ENCODE measurements around the gene WNK2. TPM values are rescaled to one million over a fixed set of nuclear protein-coding genes. Genes with fewer than 3 reads are reported as not detected.

WNK2 gene
- total and polyA plus RNA-seq, 2 donors (not counting 3 experiments of a cell fraction or from before 2014, with no cell fraction given): not detected

DNA sequence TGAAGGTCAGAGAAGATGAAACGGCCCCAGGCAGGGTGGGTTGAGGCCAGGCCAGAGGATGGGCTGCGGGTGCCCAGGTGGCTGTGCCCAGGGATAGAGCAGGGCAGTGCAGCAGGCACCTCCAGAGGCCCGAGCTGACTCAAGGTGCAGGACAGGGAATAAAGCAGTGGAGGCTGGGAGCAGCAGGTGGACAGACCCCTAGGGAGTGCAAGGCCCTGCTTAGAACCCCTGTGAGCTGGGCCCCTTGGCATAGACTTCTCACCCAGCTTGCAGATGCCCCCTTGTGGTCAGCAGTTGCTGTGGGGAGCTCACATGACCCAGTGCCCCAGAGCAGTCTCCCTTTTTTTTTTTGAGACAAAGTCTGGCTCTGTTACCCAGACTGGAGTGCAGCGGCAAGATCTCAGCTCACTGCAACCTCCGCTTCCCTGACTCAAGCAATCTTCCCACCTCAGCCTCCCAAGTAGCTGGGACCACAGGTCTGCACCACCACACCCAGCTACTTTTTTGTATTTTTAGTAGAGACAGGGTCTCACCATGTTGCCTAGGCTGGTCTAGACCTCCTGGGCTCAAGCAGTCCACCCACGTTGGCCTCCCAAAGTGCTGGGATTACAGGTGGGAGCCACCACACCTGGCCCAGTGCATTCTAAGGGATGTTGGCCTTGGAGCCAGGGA, 118.8 kb downstream of the WNK2 start:
- H3K79me2 ChIP-seq (ENCODE audit: control insufficient read depth, insufficient read depth, low read length): no peaks in the 10 kb centered on the region
- no peaks in the 10 kb centered on the region for H3K4me1 ChIP-seq (ENCODE audit: control insufficient read depth, extremely low read depth, insufficient read depth, low read length)
- no peaks in the 10 kb centered on the region for H3K9me1 ChIP-seq (replicated peaks; ENCODE audit: control insufficient read depth, extremely low read depth, insufficient read depth, low read length)
- H3K4me3 ChIP-seq (replicated peaks in 1 of 3; ENCODE audit: insufficient read depth in 1 of 3, low read depth in 1 of 3, low read length in 3 of 3): no peak overlapping the region
- ChIA-PET POLR2A (no interaction called here), CTCF (interaction anchor here (0.6 to 3.2 kb wide), 31 partner anchors 9 to 974 kb away, joined by 3 to 81 read pairs (median 4); partner anchors contain the start of genes CARD19 and NINJ1)
- dilution Hi-C loops (cut with MboI; ENCODE audit: extremely low pct_ligation_motif_present, low sequenced_read_pairs) (no loop called here), intact Hi-C loops (cut with micrococcal nuclease) (loop anchor here (1.0 kb wide), 2 partner anchors 142 to 193 kb away; no protein-coding TSS in a partner anchor)
- no peaks in the 10 kb centered on the region for H3K9me3 ChIP-seq (replicated peaks; ENCODE audit: control insufficient read depth, insufficient read depth, low read length)
- no peaks in the 10 kb centered on the region for H3K36me3 ChIP-seq (ENCODE audit: control insufficient read depth in 2 of 2, extremely low read depth in 1 of 2, insufficient read depth in 2 of 2, low read length in 2 of 2)
- H3K27ac ChIP-seq (ENCODE audit: insufficient read depth, low read depth, low read length): no peak overlapping the region
- no TSS peak for BruUV-seq (replicated peaks)
- TF ChIP-seq, protein P1, sequence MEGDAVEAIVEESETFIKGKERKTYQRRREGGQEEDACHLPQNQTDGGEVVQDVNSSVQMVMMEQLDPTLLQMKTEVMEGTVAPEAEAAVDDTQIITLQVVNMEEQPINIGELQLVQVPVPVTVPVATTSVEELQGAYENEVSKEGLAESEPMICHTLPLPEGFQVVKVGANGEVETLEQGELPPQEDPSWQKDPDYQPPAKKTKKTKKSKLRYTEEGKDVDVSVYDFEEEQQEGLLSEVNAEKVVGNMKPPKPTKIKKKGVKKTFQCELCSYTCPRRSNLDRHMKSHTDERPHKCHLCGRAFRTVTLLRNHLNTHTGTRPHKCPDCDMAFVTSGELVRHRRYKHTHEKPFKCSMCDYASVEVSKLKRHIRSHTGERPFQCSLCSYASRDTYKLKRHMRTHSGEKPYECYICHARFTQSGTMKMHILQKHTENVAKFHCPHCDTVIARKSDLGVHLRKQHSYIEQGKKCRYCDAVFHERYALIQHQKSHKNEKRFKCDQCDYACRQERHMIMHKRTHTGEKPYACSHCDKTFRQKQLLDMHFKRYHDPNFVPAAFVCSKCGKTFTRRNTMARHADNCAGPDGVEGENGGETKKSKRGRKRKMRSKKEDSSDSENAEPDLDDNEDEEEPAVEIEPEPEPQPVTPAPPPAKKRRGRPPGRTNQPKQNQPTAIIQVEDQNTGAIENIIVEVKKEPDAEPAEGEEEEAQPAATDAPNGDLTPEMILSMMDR (IDR thresholded peaks at IDR 0.05; ENCODE audit: extremely low read depth in 1 of 2, insufficient read depth in 1 of 2, low read depth in 1 of 2, low read length in 2 of 2): peak; percentile 53 to 82
- TF ChIP-seq FOS (IDR thresholded peaks at IDR 0.05; ENCODE audit: borderline replicate concordance, insufficient read depth, low read length): no peak
- H3K4me2 ChIP-seq (ENCODE audit: insufficient read depth, low read length): no peak overlapping the region
- no peak overlapping the region for H3K9ac ChIP-seq (replicated peaks; ENCODE audit: extremely low read depth, insufficient read depth, low read length)
- no peaks in the 10 kb centered on the region for H3K27me3 ChIP-seq (ENCODE audit: control insufficient read depth in 2 of 2, insufficient read depth in 2 of 2, low read length in 2 of 2)
- H2AFZ ChIP-seq (ENCODE audit: low read depth, low read length): no peak overlapping the region
- H4K20me1 ChIP-seq (replicated peaks; ENCODE audit: control insufficient read depth, extremely low read depth, insufficient read depth, low read length): no peaks in the 10 kb centered on the region
- FAIRE-seq (no peak), DNase-seq (ENCODE audit: low read depth, low spot score) (peak; percentile 44)

DNA sequence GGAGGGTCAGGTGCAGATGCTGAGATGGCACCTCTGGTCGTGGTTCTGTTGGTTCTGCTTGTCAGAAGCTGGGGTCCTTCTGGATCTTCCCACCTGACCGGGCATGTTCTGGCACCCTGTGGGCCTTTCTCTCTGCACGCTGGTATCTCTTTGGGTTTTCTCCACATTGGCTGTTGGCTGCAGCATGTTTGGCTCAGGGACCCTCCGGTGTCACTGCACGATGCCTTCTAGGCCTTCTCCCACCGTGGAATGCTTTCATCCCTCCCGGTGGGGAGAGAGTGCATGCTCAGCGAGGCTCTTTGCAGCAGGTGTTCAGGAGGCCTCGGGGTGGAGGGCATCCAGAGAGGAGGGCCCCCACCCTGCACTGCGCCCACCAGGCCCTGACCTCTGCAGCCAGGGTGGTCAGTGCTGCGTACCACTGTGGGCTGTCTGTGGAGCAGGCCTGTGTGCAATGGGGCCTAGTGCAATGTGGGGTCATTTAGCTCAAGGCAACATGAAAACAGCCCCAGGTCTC, 119.4 kb downstream of the WNK2 start:
- Histone ChIP-seq H3K4me3 (replicated peaks in 1 of 3; ENCODE audit: insufficient read depth in 1 of 3, low read depth in 1 of 3, low read length in 3 of 3) (no peak overlapping the region), H3K4me2 (ENCODE audit: insufficient read depth, low read length) (no peak overlapping the region), H3K9me3 (replicated peaks; ENCODE audit: control insufficient read depth, insufficient read depth, low read length) (no peaks in the 10 kb centered on the region), H3K27me3 (ENCODE audit: control insufficient read depth in 2 of 2, insufficient read depth in 2 of 2, low read length in 2 of 2) (no peaks in the 10 kb centered on the region), H3K9ac (replicated peaks; ENCODE audit: extremely low read depth, insufficient read depth, low read length) (no peak overlapping the region), H4K20me1 (replicated peaks; ENCODE audit: control insufficient read depth, extremely low read depth, insufficient read depth, low read length) (no peaks in the 10 kb centered on the region), H2AFZ (ENCODE audit: low read depth, low read length) (no peak overlapping the region), H3K4me1 (ENCODE audit: control insufficient read depth, extremely low read depth, insufficient read depth, low read length) (no peaks in the 10 kb centered on the region), H3K27ac (ENCODE audit: insufficient read depth, low read depth, low read length) (no peak overlapping the region), H3K36me3 (ENCODE audit: control insufficient read depth in 2 of 2, extremely low read depth in 1 of 2, insufficient read depth in 2 of 2, low read length in 2 of 2) (no peaks in the 10 kb centered on the region), H3K9me1 (replicated peaks; ENCODE audit: control insufficient read depth, extremely low read depth, insufficient read depth, low read length) (no peaks in the 10 kb centered on the region), H3K79me2 (ENCODE audit: control insufficient read depth, insufficient read depth, low read length) (no peaks in the 10 kb centered on the region)
- no TSS peak for BruUV-seq (replicated peaks)
- intact Hi-C loops (cut with micrococcal nuclease): no loop called here
- POLR2A ChIA-PET: no interaction called here
- no peak for DNase-seq (ENCODE audit: low read depth, low spot score)
- dilution Hi-C loops (cut with MboI; ENCODE audit: extremely low pct_ligation_motif_present, low sequenced_read_pairs): no loop called here
- TF ChIP-seq POLR2A (IDR thresholded peaks at IDR 0.05; ENCODE audit: low read depth, low read length) (no peak), POLR2AphosphoS5 (IDR thresholded peaks at IDR 0.05; ENCODE audit: insufficient read depth, low read depth, low read length) (no peak), JUN (IDR thresholded peaks at IDR 0.05; ENCODE audit: borderline replicate concordance, insufficient read depth, insufficient read length, low read depth) (no peak), GATA2 (IDR thresholded peaks at IDR 0.05; ENCODE audit: insufficient read depth, insufficient read length, low read depth, low read length) (no peak)
- TF ChIP-seq, protein P1 (IDR thresholded peaks at IDR 0.05; ENCODE audit: extremely low read depth in 1 of 2, insufficient read depth in 1 of 2, low read depth in 1 of 2, low read length in 2 of 2): no peak
- no peak for FAIRE-seq
- CTCF ChIA-PET: interaction anchor here (0.6 to 3.2 kb wide), 28 partner anchors 9 to 348 kb away, joined by 3 to 81 read pairs (median 4); partner anchors contain the start of genes CARD19 and NINJ1

Measured in endothelial cell of umbilical vein (primary cell).